Lower leg skin (tissue), 4 donors: ENCODE results near the gene SLX4IP. TPM values are rescaled to one million over a fixed set of nuclear protein-coding genes. Genes with fewer than 3 reads are reported as not detected.

ENCODE experiments used
- DNase-seq, 2 donors: peaks; one replicate each; pipeline ENCODE4 v3.0.0-alpha.2; 2019; ENCODE audit warnings: low spot score in 2 of 2
- H3K4me3 ChIP-seq: fragments of 200-600 bp; sonication (generic); 2 replicates; pipeline ENCODE4 v1.5.1; 2017; ENCODE audit warnings: mild to moderate bottlenecking, low read depth; ENCODE audit not compliant: poor library complexity, severe bottlenecking
- CTCF ChIP-seq, 3 donors: fragments of 450-650 bp; IDR thresholded peaks; one replicate each; pipeline ENCODE4 v1.5.1; 2016; ENCODE audit warnings: antibody characterized with exemption in 3 of 3, mild to moderate bottlenecking in 3 of 3, moderate library complexity in 2 of 3
- POLR2A ChIP-seq, 2 donors: fragments of 450-650 bp; IDR thresholded peaks; one replicate each; pipeline ENCODE4 v1.6.1; 2016 to 2017; ENCODE audit warnings: antibody characterized with exemption in 2 of 2, mild to moderate bottlenecking in 1 of 2, moderate library complexity in 1 of 2
- WGBS, 2 donors: methylation state at CpG; one replicate each; pipeline ENCODE4 v1.1.5; 2018; 5-methylcytosine and 5-hydroxymethylcytosine counted together
- intact Hi-C: fragments of 100-400 bp; cut with DNase I; formaldehyde crosslinking; loops from one replicate; pipeline ENCODE4 v1.15.0; 2023; ENCODE audit warnings: low total_unique reads
- total RNA-seq, 4 donors: library from RNA; depleted of rRNA; stranded (reverse); fragments of >200 nt; gene quantifications; one replicate each; pipeline ENCODE4 v1.1.0, GENCODE V29; 2016

The SLX4IP gene
- total RNA-seq, 4 donors from 2014 or later: 3.0 to 4.0 (median 3.7) TPM

- intact Hi-C loops: no loop called here
- no peak overlapping the region for H3K4me3 ChIP-seq
- 60 to 63% methylated on average over 9 of the region's 9 CpGs for WGBS, 2 donors
- DNase-seq: peak in 1 of 2 donors; percentile 76
- TF ChIP-seq CTCF (IDR thresholded peaks at IDR 0.05): no peak
- TF ChIP-seq POLR2A (IDR thresholded peaks at IDR 0.05): no peak
These were observed 217.1 kb downstream of the SLX4IP start for GRCh38 chr20:10652185-10652584.

GRCh38 chr20:10652660-10653261 is 217.7 kb downstream of the SLX4IP start:
- intact Hi-C loops: no loop called here
- WGBS, 2 donors: 34 to 38% methylated on average over 9 of the region's 9 CpGs
- DNase-seq: no peak
- TF ChIP-seq POLR2A (IDR thresholded peaks at IDR 0.05): no peak
- TF ChIP-seq CTCF (IDR thresholded peaks at IDR 0.05): no peak
- no peak overlapping the region for H3K4me3 ChIP-seq

GRCh38 chr20:10653599-10654249 is 218.6 kb downstream of the SLX4IP start:
- DNase-seq: no peak
- TF ChIP-seq POLR2A (IDR thresholded peaks at IDR 0.05): no peak
- TF ChIP-seq CTCF (IDR thresholded peaks at IDR 0.05): no peak
- H3K4me3 ChIP-seq: no peak overlapping the region
- intact Hi-C loops: no loop called here
- WGBS, 2 donors: 22 to 26% methylated on average over 12 to 13 of the region's 13 CpGs

GRCh38 chr20:10654250-10654610 is 219.1 kb downstream of the SLX4IP start:
- intact Hi-C loops: no loop called here
- no peak for TF ChIP-seq POLR2A (IDR thresholded peaks at IDR 0.05)
- no peak for TF ChIP-seq CTCF (IDR thresholded peaks at IDR 0.05)
- no peak for DNase-seq
- no peak overlapping the region for H3K4me3 ChIP-seq

GRCh38 chr20:10654630-10655029 is 219.5 kb downstream of the SLX4IP start:
- intact Hi-C loops: no loop called here

More at GRCh38 chr20:10654630-10655029, 219.5 kb downstream of the SLX4IP start:
- no peak overlapping the region for H3K4me3 ChIP-seq
- 34 to 41% methylated on average over 7 of the region's 7 CpGs for WGBS, 2 donors
- TF ChIP-seq POLR2A (IDR thresholded peaks at IDR 0.05) (no peak), CTCF (IDR thresholded peaks at IDR 0.05) (no peak)
- no peak for DNase-seq
